ENCODE results near the gene SMCR8. TPM values are rescaled to one million over a fixed set of nuclear protein-coding genes. Genes with fewer than 3 reads are reported as not detected.

The SMCR8 gene, protein sequence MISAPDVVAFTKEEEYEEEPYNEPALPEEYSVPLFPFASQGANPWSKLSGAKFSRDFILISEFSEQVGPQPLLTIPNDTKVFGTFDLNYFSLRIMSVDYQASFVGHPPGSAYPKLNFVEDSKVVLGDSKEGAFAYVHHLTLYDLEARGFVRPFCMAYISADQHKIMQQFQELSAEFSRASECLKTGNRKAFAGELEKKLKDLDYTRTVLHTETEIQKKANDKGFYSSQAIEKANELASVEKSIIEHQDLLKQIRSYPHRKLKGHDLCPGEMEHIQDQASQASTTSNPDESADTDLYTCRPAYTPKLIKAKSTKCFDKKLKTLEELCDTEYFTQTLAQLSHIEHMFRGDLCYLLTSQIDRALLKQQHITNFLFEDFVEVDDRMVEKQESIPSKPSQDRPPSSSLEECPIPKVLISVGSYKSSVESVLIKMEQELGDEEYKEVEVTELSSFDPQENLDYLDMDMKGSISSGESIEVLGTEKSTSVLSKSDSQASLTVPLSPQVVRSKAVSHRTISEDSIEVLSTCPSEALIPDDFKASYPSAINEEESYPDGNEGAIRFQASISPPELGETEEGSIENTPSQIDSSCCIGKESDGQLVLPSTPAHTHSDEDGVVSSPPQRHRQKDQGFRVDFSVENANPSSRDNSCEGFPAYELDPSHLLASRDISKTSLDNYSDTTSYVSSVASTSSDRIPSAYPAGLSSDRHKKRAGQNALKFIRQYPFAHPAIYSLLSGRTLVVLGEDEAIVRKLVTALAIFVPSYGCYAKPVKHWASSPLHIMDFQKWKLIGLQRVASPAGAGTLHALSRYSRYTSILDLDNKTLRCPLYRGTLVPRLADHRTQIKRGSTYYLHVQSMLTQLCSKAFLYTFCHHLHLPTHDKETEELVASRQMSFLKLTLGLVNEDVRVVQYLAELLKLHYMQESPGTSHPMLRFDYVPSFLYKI
- 1 to 10 TPM; 7.9 to 9.1 TPM for total RNA-seq

DNA sequence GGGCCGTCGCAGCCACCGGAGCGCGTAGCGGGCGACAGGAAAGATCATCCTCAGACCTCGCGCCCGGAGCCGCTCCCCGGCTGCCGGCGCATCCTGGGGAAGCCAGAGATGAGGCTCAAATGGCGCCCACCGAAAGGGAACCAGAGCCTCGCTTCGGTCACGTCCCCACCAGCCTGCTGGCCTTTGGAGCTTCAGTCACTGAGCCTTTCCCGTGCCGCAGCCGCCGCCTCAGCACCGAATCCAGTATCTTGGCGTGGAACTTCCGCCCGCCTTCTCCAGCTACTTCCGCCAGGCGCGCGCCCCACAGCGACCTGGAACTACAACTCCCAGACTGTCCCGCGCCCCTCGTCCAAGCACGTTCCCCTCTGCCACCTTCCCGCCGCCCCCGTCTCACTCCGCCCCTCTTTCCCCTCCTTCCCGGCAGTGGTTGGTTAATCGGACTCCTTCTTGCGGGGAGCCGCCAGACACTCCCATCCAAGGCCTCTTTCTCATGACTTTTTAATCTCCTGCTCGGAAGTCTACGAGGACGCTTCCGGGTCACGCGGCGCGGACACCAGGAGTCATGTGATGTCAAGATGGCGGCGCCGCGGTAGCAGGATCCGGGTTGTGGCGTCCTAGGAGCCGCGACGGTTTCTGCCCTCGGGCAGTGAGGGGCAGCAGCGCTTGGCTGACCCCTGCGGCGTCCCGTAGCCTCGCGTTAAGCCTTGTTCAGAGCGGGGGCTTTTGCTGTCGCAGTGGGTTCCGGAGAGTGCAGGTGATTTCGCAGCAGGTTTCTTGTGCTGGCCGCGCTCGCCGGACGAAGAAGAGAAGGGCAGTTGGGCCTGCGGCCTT is at the start of gene SMCR8, which contains the start of gene TOP3A:
TSS of gene SMCR8 (plus strand) at position 563 of the 831 bp plus-strand sequence. CDS start 497 bp downstream, outside the sequence.
TSS of gene TOP3A (minus strand) at position 264 of the 831 bp plus-strand sequence. CDS start at position 48, 216 bp downstream.
- 0% methylated on average over 52 to 77 of the region's 78 CpGs for WGBS, 2 donors
- TF ChIP-seq POLR2A (IDR thresholded peaks at IDR 0.05) = peak; percentile 10 to 76 (median 72)
- TF ChIP-seq, protein P1, sequence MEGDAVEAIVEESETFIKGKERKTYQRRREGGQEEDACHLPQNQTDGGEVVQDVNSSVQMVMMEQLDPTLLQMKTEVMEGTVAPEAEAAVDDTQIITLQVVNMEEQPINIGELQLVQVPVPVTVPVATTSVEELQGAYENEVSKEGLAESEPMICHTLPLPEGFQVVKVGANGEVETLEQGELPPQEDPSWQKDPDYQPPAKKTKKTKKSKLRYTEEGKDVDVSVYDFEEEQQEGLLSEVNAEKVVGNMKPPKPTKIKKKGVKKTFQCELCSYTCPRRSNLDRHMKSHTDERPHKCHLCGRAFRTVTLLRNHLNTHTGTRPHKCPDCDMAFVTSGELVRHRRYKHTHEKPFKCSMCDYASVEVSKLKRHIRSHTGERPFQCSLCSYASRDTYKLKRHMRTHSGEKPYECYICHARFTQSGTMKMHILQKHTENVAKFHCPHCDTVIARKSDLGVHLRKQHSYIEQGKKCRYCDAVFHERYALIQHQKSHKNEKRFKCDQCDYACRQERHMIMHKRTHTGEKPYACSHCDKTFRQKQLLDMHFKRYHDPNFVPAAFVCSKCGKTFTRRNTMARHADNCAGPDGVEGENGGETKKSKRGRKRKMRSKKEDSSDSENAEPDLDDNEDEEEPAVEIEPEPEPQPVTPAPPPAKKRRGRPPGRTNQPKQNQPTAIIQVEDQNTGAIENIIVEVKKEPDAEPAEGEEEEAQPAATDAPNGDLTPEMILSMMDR (IDR thresholded peaks at IDR 0.05) = peak in 2 of 7 experiments; percentile 14 to 27
- DNase-seq (peak; percentile 96 to 98 (median 97)), ATAC-seq (peak; percentile 97)
- Histone ChIP-seq H3K4me3 (peak within 1 kb of the TSS; percentile 78 to 79), H3K36me3 (replicated peaks in 1 of 2; ENCODE audit: insufficient read depth in 1 of 2, low read depth in 2 of 2) (no peaks in the 10 kb centered on the region), H3K9me3 (no peaks in the 10 kb centered on the region), H3K27me3 (no peaks in the 10 kb centered on the region), H3K4me1 (peaks cover 71% of the 10 kb centered on the region), H3K27ac (peak within 1 kb of the TSS; percentile 56 to 92 (median 82))
- intact Hi-C loops (cut with DNase I) = no loop called here

DNA sequence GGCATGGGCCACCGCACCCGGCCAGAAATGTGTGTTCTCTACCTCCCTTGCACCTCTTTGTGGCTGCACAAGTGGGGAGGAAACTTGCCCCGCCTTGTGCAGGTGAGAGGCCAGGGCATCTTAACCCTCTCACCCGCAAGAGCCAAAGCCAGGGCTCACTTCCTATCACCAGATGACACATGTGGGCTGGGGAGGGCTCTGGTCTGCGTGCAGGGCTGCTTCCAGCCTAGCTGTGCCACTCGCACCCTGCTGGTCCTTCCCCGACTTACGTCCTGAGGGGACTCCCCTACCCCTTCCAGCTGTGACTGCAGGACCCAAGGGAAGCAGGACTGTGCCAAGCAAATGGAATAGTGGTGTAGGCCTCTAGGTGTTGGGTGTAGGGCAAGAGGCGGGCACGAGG is 47.7 kb upstream of the SMCR8 start:
- peaks cover 8% of the 10 kb centered on the region for H3K4me1 ChIP-seq
- peaks cover 10% of the 10 kb centered on the region in 2 donors for H3K36me3 ChIP-seq (replicated peaks in 1 of 2; ENCODE audit: insufficient read depth in 1 of 2, low read depth in 2 of 2)
- no peaks in the 10 kb centered on the region for H3K9me3 ChIP-seq
- WGBS, 2 donors = 74 to 83% methylated on average over 9 to 10 of the region's 10 CpGs
- TF ChIP-seq POLR2A (IDR thresholded peaks at IDR 0.05) = no peak
- TF ChIP-seq, protein P1 (IDR thresholded peaks at IDR 0.05) = no peak
- intact Hi-C loops (cut with DNase I) = no loop called here
- ATAC-seq = no peak
- no peak overlapping the region for H3K27ac ChIP-seq
- DNase-seq = no peak
- no peak overlapping the region for H3K4me3 ChIP-seq
- H3K27me3 ChIP-seq = no peaks in the 10 kb centered on the region

DNA sequence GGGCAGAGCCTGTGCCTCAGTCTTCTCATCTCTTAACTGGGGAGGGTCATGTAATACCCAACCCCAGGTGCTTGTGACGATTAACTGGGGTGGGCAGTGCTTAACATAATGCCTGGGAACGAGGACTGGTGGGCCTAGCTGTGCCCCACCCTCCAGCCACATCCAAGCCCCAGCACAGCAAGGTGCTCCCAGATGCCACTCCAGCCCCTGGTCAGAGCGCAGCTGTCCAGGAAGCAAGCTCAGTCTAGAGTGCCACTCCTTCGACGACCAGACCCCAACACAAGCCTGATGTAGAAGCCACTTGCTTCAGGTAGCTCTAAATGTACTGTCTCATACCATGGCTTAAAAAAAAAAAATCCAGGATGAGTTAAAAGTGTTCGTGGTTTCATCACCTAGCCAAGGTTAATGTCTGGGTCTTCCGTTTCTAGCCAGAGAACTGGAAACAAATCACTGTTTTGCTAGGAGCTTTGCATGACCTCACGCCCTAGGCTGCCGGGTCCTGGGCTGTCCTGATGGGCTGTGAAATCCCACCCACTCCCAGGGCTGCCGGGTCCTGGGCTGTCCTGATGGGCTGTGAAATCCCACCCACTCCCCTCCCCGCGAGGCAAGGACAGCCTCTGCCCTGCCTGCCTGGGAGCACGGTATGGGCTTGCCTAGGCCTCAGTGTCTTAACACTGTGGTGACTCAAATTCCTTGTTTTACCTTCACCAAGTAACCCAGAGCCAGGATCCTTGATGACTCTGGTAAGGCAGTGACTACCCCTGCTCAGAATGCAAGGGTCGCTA is 47.0 kb upstream of the SMCR8 start:
- Histone ChIP-seq H3K27ac (no peak overlapping the region), H3K4me1 (peaks cover under 1% of the 10 kb centered on the region), H3K36me3 (replicated peaks in 1 of 2; ENCODE audit: insufficient read depth in 1 of 2, low read depth in 2 of 2) (peaks cover 10% of the 10 kb centered on the region in 2 donors), H3K4me3 (no peak overlapping the region), H3K9me3 (no peaks in the 10 kb centered on the region), H3K27me3 (no peaks in the 10 kb centered on the region)
- intact Hi-C loops (cut with DNase I) = no loop called here
- TF ChIP-seq POLR2A (IDR thresholded peaks at IDR 0.05) = no peak
- TF ChIP-seq, protein P1 (IDR thresholded peaks at IDR 0.05) = no peak
- ATAC-seq = peak; percentile 14
- DNase-seq = no peak
- 49% methylated on average over 12 to 14 of the region's 14 CpGs for WGBS, 2 donors

All from body of pancreas (tissue), 4 donors.